CD4-positive, alpha-beta T cell treated with Interleukin-6 for 4 hours (primary cell): ENCODE data around the gene MS4A13.
"Not testable (repeated sequence)": the region's sequence is repeated elsewhere in the genome, so short reads cannot be mapped to it uniquely, and the experiment has no call there.

ENCODE experiments used
- DNase-seq: peaks from one replicate; pipeline ENCODE4 v3.0.0-alpha.2; 2020; ENCODE audit warnings: mixed read lengths

Gene MS4A13

DNA sequence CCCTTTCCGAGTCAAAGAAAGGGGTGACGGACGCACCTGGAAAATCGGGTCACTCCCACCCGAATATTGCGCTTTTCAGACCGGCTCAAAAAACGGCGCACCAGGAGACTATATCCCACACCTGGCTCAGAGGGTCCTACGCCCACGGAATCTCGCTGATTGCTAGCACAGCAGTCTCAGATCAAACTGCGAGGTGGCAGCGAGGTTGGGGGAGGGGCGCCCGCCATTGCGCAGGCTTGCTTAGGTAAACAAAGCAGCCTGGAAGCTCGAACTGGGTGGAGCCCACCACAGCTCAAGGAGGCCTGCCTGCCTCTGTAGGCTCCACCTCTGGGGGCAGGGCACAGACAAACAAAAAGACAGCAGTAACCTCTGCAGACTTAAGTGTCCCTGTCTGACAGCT lies 17.2 kb downstream of the MS4A13 start:
- DNase-seq = not testable (repeated sequence)

- not testable (repeated sequence) for DNase-seq
Observed at GRCh38 chr11:60538627-60539026, 23.4 kb downstream of the MS4A13 start.

DNA sequence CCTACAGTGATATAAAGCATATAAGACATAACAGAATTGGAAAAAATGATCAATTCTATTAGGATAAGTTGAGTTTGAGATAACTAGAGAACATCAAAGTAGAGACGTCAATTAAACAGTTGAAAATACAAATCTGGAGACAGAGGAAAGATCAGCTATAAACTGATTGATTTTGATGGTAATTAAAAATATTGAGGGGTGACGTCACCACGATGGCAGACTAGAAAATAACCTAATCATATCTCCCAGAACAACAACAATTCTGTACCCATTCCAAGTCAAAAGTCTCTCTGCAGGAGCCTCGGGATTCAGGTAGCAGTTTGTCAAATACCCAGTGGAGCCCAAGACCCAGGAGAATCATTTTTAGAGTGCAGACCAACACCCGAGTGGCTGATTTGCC lies 28.9 kb downstream of the MS4A13 start:
- no peak for DNase-seq

GRCh38 chr11:60561254-60561653 lies 46.1 kb downstream of the MS4A13 start:
- no peak for DNase-seq

- DNase-seq = no peak
Observed at GRCh38 chr11:60563553-60564235, 48.5 kb downstream of the MS4A13 start.

- no peak for DNase-seq
Observed at GRCh38 chr11:60566776-60567175, 51.6 kb downstream of the MS4A13 start.

DNA sequence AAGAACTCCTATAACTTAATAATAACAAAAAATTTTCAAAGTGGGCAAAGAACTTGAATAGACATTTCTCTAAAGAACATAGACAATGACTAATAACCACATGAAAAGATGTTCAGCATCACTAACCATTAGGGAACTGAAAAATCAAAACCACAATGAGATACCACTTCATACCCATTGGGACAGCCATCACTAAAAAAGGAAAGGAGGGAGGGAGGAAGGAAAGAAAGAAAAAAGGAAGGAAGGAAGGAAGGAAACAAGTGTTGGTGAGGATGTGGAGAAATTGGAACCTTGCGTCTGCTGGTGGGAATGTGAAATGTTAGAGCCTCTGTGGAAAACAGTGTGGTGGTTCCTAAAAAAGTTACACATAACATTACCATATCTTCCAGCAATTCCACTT lies 55.8 kb downstream of the MS4A13 start:
- no peak for DNase-seq

DNA sequence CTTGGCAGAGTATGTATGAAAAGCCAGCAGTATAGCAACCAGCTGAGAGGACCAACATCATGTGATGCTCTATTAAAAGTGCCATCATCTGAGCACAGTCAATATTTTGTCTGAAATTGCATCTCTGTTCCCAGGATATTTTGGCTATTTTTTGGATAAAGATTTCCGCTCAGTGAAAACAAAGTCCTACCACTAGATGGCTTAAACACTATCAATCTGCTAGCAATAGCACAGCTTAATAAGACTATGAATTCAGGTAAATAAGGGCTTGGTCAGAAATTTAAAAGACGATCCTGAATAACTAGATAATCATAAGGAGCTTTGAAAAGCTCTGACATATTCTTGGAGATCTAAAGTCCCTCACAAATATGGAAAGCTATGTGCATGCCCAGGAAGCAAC lies 74.4 kb downstream of the MS4A13 start:
- DNase-seq = no peak
